Testis (tissue), 2 donors: Measurements from ENCODE around the gene CDH20.

Source experiments
- POLR2A ChIP-seq: fragments of 450-650 bp; IDR thresholded peaks from one replicate; pipeline ENCODE4 v1.6.1; 2017; ENCODE audit warnings: antibody characterized with exemption, mild to moderate bottlenecking, moderate library complexity
- TF ChIP-seq, protein P1 (sequence below), 3 experiments: fragments of 450-650 bp in 2 of 3; fragments of 200-600 bp in 1 of 3; sonication (generic) in 1 of 3; IDR thresholded peaks; one replicate each; pipeline ENCODE4 v1.5.1; 2016 to 2019; ENCODE audit warnings: antibody characterized with exemption in 3 of 3, mild to moderate bottlenecking in 2 of 3, moderate library complexity in 1 of 3

DNA sequence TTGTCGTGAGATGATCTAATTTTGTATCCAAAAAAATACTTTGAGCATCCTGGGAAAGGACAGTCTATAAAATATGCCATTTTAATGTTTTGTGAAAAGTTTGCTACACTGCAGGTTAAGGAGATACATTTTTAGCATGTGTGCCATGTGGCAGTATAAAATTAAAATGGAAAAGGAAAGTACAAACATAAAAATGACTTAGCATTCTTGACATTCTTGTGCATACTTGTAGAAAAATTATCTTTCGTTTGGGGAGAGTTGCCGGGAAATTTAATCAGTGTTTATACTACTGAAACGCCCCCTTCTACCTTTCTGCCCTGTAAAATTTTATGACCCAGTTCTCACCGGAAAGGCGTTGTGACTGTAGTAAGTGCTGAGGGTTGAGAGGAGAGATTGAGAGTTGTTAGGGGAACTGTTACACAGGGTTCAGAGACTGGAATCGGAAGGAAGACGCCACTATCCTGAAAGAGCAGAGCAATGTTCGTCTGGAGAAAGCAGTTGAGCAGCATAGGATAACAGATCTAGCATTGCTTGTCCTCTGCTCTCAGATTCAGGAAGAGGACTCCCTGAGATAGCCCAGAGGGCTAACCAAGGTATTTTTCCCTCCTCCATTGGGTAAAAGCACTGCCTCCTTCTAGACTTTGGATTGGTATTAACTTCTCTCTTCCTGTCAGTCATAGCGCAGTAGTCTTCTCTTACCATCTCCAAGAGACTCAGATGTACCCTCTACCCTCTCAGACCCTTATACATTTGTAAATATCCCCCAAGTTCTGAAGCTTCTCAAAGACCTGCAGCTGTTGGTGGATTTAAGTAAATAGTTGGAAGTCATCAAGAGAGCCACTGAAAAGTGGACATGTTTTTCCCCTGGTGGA lies 2.7 kb downstream of the CDH20 start:
- TF ChIP-seq, protein P1, sequence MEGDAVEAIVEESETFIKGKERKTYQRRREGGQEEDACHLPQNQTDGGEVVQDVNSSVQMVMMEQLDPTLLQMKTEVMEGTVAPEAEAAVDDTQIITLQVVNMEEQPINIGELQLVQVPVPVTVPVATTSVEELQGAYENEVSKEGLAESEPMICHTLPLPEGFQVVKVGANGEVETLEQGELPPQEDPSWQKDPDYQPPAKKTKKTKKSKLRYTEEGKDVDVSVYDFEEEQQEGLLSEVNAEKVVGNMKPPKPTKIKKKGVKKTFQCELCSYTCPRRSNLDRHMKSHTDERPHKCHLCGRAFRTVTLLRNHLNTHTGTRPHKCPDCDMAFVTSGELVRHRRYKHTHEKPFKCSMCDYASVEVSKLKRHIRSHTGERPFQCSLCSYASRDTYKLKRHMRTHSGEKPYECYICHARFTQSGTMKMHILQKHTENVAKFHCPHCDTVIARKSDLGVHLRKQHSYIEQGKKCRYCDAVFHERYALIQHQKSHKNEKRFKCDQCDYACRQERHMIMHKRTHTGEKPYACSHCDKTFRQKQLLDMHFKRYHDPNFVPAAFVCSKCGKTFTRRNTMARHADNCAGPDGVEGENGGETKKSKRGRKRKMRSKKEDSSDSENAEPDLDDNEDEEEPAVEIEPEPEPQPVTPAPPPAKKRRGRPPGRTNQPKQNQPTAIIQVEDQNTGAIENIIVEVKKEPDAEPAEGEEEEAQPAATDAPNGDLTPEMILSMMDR (IDR thresholded peaks at IDR 0.05) = no peak
- TF ChIP-seq POLR2A = no peak
